HepG2 (cell line): Measurements from ENCODE around the gene CD34.

ENCODE experiments used
- JUNB ChIP-seq: sonication (generic); formaldehyde crosslinking; IDR thresholded peaks from 2 replicates; pipeline ENCODE4 v1.8.0; 2022; ENCODE audit warnings: missing genetic modification reagents, mild to moderate bottlenecking, borderline replicate concordance
- REPIN1 ChIP-seq: sonication (generic); formaldehyde crosslinking; IDR thresholded peaks from 2 replicates; pipeline ENCODE4 v1.8.0; 2022; ENCODE audit warnings: missing genetic modification reagents, low read depth, mild to moderate bottlenecking, borderline replicate concordance
- STAG1 ChIP-seq: sonication (generic); formaldehyde crosslinking; IDR thresholded peaks from 2 replicates; pipeline ENCODE4 v1.4.0; 2020; ENCODE audit warnings: missing genetic modification reagents
- ZNF704 ChIP-seq: sonication (generic); formaldehyde crosslinking; IDR thresholded peaks from 2 replicates; pipeline ENCODE4 v1.8.1; 2023; ENCODE audit warnings: mild to moderate bottlenecking, inconsistent platforms, moderate library complexity, missing genetic modification reagents, borderline replicate concordance

- no peak for TF ChIP-seq JUNB
- no peak for TF ChIP-seq ZNF704 (CRISPR knock-in tag)
- no peak for TF ChIP-seq REPIN1 (CRISPR knock-in tag)
- peak; percentile 61 for TF ChIP-seq STAG1
Observed at GRCh38 chr1:207876131-207876530, 34.8 kb downstream of the CD34 start.
